HCT116 (cell line): Measurements from ENCODE around the gene TET2. TPM values are rescaled to one million over a fixed set of nuclear protein-coding genes. Genes with fewer than 3 reads are reported as not detected.
A peak's percentile ranks its signal among the peaks of the same experiment; 100 is the strongest.

Experiments
- ATAC-seq: fragments of 200-7000 bp; cut with Tn5 transposase; 2 replicates; pipeline ENCODE4 v1.9.1; 2020; ENCODE audit warnings: mild to moderate bottlenecking, moderate library complexity
- BruUV-seq: library from RNA; stranded (reverse); fragments of 400-500 nt; replicated peaks from 2 replicates; lab custom pipeline; 2021; lab: Mats Ljungman, UMichigan
- CTCF ChIA-PET: fragments of 300-600 bp; sonication (Branson Sonifier 250); formaldehyde crosslinking; loops from one replicate; lab custom pipeline; 2021; ENCODE audit warnings: antibody characterized with exemption; lab: Charles Lee
- POLR2A ChIA-PET: fragments of 300-600, 350-600 bp; sonication (Branson Sonifier 250); formaldehyde crosslinking; loops from one replicate; lab custom pipeline; 2021; ENCODE audit warnings: antibody characterized with exemption; lab: Charles Lee
- RAD21 ChIA-PET, 2 experiments: fragments of 300-600 bp; sonication (Branson Sonifier 250); formaldehyde crosslinking; loops; one replicate each; lab custom pipeline; 2023; ENCODE audit warnings: low total read pairs in 2 of 2; ENCODE audit not compliant: uncharacterized antibody in 2 of 2, unreplicated experiment in 2 of 2, low non-redundant PET in 1 of 2; lab: Charles Lee
- DNase-seq: peaks from one replicate; pipeline ENCODE4 v3.0.0-alpha.2; 2010; ENCODE audit warnings: low read depth, low spot score
- H2AFZ ChIP-seq: fragments of 200-600 bp; shearing (Covaris generic), sonication (generic); 2 replicates; pipeline ENCODE4 v1.6.1; 2017; ENCODE audit warnings: low read depth, mixed run types, mixed read lengths, antibody characterized with exemption, low read length; ENCODE audit not compliant: poor library complexity, severe bottlenecking
- H3K27ac ChIP-seq: 2 replicates; pipeline ENCODE4 v1.5.1; 2012; ENCODE audit warnings: low read depth, low read length
- H3K27me3 ChIP-seq: fragments of 200-600 bp; sonication (generic); 2 replicates; pipeline ENCODE4 v1.6.1; 2016; ENCODE audit warnings: mixed run types, low read length, mixed read lengths; ENCODE audit not compliant: insufficient read depth
- H3K36me3 ChIP-seq, 2 experiments: fragments of 200-500 bp in 1 of 2; fragments of 200-600 bp in 1 of 2; sonication (Bioruptor generic) in 1 of 2; sonication (generic) in 1 of 2; 2 replicates each; pipeline versions ENCODE4 v1.5.1 to v1.6.1; 2014 to 2016; ENCODE audit warnings: low read length in 2 of 2, inconsistent platforms in 1 of 2, mixed read lengths in 1 of 2, mixed run types in 1 of 2; ENCODE audit not compliant: insufficient read depth in 2 of 2, control insufficient read depth in 1 of 2
- H3K4me1 ChIP-seq, 2 experiments: fragments of 200-600 bp in 1 of 2; sonication (generic) in 1 of 2; 2 replicates each; pipeline versions ENCODE4 v1.5.1 to v1.6.1; 2012 to 2017; ENCODE audit warnings: low read length in 2 of 2, inconsistent platforms in 1 of 2, mild to moderate bottlenecking in 1 of 2, mixed read lengths in 1 of 2, mixed run types in 1 of 2, moderate library complexity in 1 of 2; ENCODE audit not compliant: insufficient read depth in 2 of 2, control insufficient read depth in 1 of 2
- H3K4me2 ChIP-seq: fragments of 200-600 bp; sonication (generic); 2 replicates; pipeline ENCODE4 v1.6.1; 2017; ENCODE audit warnings: mixed run types, low read length, mixed read lengths
- H3K4me3 ChIP-seq, 2 experiments: fragments of 200-600 bp in 1 of 2; sonication (generic) in 1 of 2; replicated peaks in 1 of 2; 2 replicates each; pipeline ENCODE4 v1.5.1; 2011 to 2016; ENCODE audit warnings: low read length in 2 of 2, control low read depth in 1 of 2, low read depth in 1 of 2, mild to moderate bottlenecking in 1 of 2, mixed read lengths in 1 of 2, mixed run types in 1 of 2
- H3K79me2 ChIP-seq: fragments of 200-600 bp; sonication (generic); 2 replicates; pipeline ENCODE4 v1.6.1; 2017; ENCODE audit warnings: mild to moderate bottlenecking, mixed run types, low read length, moderate library complexity, mixed read lengths; ENCODE audit not compliant: insufficient read depth
- H3K9ac ChIP-seq: fragments of 200-600 bp; sonication (generic); 2 replicates; pipeline ENCODE4 v1.6.1; 2016; ENCODE audit warnings: low read length, mixed read lengths
- H3K9me2 ChIP-seq: fragments of 200-600 bp; sonication (generic), shearing (Covaris generic); 2 replicates; pipeline ENCODE4 v1.6.1; 2017; ENCODE audit warnings: mixed run types, mild to moderate bottlenecking, moderate library complexity; ENCODE audit not compliant: insufficient read depth
- H3K9me3 ChIP-seq, 2 experiments: fragments of 200-500 bp in 1 of 2; fragments of 200-600 bp in 1 of 2; sonication (Bioruptor generic) in 1 of 2; sonication (generic) in 1 of 2; 2 replicates each; pipeline ENCODE4 v1.6.1; 2014 to 2017; ENCODE audit warnings: low read length in 2 of 2, mixed read lengths in 2 of 2, inconsistent platforms in 1 of 2, low read depth in 1 of 2, mild to moderate bottlenecking in 1 of 2, mixed run types in 1 of 2, moderate library complexity in 1 of 2; ENCODE audit not compliant: control insufficient read depth in 1 of 2, insufficient read depth in 1 of 2
- H4K20me1 ChIP-seq: fragments of 200-600 bp; sonication (generic), shearing (Covaris generic); 2 replicates; pipeline ENCODE4 v1.6.1; 2017; ENCODE audit warnings: mixed run types, mild to moderate bottlenecking, moderate library complexity; ENCODE audit not compliant: insufficient read depth
- ATF3 ChIP-seq: IDR thresholded peaks from 2 replicates; pipeline ENCODE4 v1.6.1; 2012
- RAD21 ChIP-seq: IDR thresholded peaks from 2 replicates; pipeline ENCODE4 v1.6.1; 2012; ENCODE audit warnings: low read depth, mild to moderate bottlenecking
- intact Hi-C: fragments of 100-400 bp; cut with micrococcal nuclease; formaldehyde crosslinking; loops from 2 replicates; pipeline ENCODE4 v1.10.0; 2022
- total RNA-seq: library from RNA; stranded (reverse); gene quantifications from one replicate; pipeline ENCODE4 v1.2.1, GENCODE V29; 2021; ENCODE audit not compliant: unreplicated experiment
- TF ChIP-seq, protein P1 (sequence below), 3 experiments: fragments of 200-600 bp in 1 of 3; sonication (generic) in 1 of 3; IDR thresholded peaks in 2 of 3; conservative IDR thresholded peaks in 1 of 3; 2 replicates each; pipeline ENCODE4 v1.5.1; 2012 to 2017; ENCODE audit warnings: low read depth in 2 of 3, low read length in 2 of 3, antibody characterized with exemption in 1 of 3, borderline replicate concordance in 1 of 3, control low read depth in 1 of 3, mild to moderate bottlenecking in 1 of 3, mixed read lengths in 1 of 3, mixed run types in 1 of 3, moderate library complexity in 1 of 3; ENCODE audit not compliant: insufficient read depth in 1 of 3

TET2 gene
- total RNA-seq, 1 experiment from 2014 or later: 9.7 TPM

DNA sequence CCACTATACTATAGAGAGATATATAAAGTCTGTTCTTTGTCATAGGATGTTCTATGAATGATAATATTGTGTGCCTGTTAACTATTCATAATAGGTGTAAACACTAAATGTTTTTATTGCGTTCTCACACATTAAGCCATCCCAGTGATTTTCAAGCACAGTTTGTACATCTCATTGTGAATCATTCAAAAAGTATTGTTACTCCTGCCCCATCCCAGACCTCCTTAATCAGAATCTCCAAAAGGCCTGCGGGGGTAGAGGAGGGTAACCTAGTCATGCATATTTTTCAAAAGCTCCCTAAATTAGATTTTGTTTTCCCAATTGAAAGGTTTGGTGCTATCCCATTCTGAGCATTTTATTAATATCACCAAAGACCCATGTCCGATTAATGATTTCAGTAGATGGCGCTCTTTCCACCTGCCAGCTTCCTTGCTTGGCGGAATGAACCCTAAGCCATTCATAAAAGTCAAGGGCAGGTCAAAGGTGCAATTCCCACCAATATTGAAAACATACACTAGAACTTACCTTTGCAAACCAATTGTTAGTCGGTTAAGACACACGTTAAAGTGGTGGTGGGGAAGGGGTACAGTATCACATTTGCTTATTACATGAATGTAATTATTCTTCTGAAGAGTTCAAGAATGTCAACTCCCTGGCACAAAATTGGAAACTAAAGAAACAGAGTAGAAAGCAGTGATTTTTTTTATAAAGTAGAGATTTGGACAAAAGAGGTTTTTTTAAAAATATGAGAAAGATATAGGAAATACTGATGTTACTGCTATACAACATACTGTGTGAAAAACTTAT is 5.8 kb upstream of the TET2 start:
- H2AFZ ChIP-seq: no peak overlapping the region
- BruUV-seq: no TSS peak
- ChIA-PET CTCF (interaction anchor here (1.1 to 1.3 kb wide), 2 partner anchors 10 to 333 kb away, joined by 5 to 9 read pairs; partner anchors contain the start of gene PPA2), POLR2A (no interaction called here), RAD21 (interaction anchor here in 1 of 2 experiments (0.8 kb wide), 1 partner anchor 333 kb away, joined by 3 read pairs; the partner anchor contains the start of gene PPA2)
- no peak overlapping the region for H3K27ac ChIP-seq
- DNase-seq (no peak), ATAC-seq (peak; percentile 75; the same call in 1 of the 2 replicates)
- no peaks in the 10 kb centered on the region for H3K79me2 ChIP-seq
- no peak overlapping the region for H3K4me2 ChIP-seq
- no peaks in the 10 kb centered on the region for H3K36me3 ChIP-seq
- peaks cover 6 to 11% of the 10 kb centered on the region in 2 experiments; a peak in 3 of 4 replicates for H3K4me1 ChIP-seq
- no peaks in the 10 kb centered on the region for H3K9me2 ChIP-seq
- H3K9me3 ChIP-seq: no peaks in the 10 kb centered on the region
- H4K20me1 ChIP-seq: no peaks in the 10 kb centered on the region
- no peak overlapping the region for H3K4me3 ChIP-seq
- no peaks in the 10 kb centered on the region for H3K27me3 ChIP-seq
- TF ChIP-seq, protein P1, sequence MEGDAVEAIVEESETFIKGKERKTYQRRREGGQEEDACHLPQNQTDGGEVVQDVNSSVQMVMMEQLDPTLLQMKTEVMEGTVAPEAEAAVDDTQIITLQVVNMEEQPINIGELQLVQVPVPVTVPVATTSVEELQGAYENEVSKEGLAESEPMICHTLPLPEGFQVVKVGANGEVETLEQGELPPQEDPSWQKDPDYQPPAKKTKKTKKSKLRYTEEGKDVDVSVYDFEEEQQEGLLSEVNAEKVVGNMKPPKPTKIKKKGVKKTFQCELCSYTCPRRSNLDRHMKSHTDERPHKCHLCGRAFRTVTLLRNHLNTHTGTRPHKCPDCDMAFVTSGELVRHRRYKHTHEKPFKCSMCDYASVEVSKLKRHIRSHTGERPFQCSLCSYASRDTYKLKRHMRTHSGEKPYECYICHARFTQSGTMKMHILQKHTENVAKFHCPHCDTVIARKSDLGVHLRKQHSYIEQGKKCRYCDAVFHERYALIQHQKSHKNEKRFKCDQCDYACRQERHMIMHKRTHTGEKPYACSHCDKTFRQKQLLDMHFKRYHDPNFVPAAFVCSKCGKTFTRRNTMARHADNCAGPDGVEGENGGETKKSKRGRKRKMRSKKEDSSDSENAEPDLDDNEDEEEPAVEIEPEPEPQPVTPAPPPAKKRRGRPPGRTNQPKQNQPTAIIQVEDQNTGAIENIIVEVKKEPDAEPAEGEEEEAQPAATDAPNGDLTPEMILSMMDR (IDR thresholded peaks at IDR 0.05 in 2 of 3, conservative IDR thresholded peaks at IDR 0.05 in 1 of 3; ENCODE audit: borderline replicate concordance in 1 of 3, insufficient read depth in 1 of 3, low read depth in 2 of 3, low read length in 2 of 3): peak; percentile 63 to 79 (median 67); a peak in 5 of 6 replicates
- TF ChIP-seq RAD21: peak; percentile 81
- no peak for TF ChIP-seq ATF3
- no peak overlapping the region for H3K9ac ChIP-seq
- intact Hi-C loops: loop anchor here (1.0 to 5.0 kb wide), 2 partner anchors 311 to 330 kb away; no protein-coding TSS in a partner anchor
